Measurements from ENCODE around the gene DNAJC7. TPM values are rescaled to one million over a fixed set of nuclear protein-coding genes. Genes with fewer than 3 reads are reported as not detected.
A peak's percentile ranks its signal among the peaks of the same experiment; 100 is the strongest.

Gene DNAJC7
- total RNA-seq, 2 experiments from 2014 or later: 86.7 to 93.7 TPM

GRCh38 chr17:41966463-41967140 lies 50.6 kb downstream of the DNAJC7 start, which contains the start of gene CNP:
CNP (plus strand) TSS chr17:41966795; CDS start chr17:41966885, 90 bp downstream.
- Mint-ChIP-seq H3K36me3 (peaks cover 13% of the 10 kb centered on the region), H3K27me3 (peaks cover 2% of the 10 kb centered on the region), H3K4me3 (peak within 1 kb of the TSS; percentile 87), H3K27ac (peak within 1 kb of the TSS; percentile 86), H3K9me3 (no peaks in the 10 kb centered on the region), H3K4me1 (peaks cover 28% of the 10 kb centered on the region)
- POLR2A ChIA-PET: interaction anchor here (0.5 to 6.3 kb wide), 29 partner anchors 9 to 506 kb away, joined by 3 to 87 read pairs (median 4); partner anchors contain the start of genes ACLY, DHX58, DNAJC7 and HSPB9
- peak; percentile 96 for DNase-seq
- ATAC-seq (ENCODE audit: low read depth): peak; percentile 77

DNA sequence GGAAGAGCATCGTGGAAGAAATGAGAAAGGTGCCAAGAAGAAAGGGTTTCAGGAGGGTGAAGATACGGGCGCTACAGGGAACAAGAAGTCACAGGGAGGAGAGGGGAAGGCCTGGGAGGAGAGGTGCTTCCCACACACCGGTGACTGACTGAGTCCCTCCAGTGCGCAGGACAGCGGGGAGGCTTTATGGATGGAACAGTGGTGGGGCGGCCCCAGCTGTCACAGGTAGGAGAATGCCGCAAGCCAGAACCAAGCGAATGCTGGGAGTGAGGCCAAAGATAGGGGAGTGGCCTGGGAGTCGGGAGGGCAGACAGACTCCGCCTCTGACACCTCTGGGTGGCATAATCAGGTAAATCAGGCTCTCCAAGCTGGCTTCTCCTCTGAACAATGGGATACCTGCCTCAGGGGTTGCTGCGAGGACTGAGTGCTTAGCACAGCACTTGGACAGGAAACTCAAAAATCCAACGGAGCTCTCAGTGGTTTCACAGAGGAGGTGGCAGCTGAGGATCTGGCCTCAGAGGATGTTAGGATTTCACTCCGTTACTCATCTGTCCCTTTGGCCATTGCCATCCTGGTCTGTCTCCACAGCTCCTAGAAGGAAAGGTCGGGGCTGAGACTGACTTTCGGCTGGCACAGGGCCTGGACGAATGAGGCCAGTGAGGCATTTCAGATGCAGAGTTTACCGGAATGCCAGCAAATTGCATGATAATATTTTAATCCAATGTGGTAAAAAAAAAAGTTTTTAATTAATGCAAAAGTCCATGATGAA lies 51.4 kb downstream of the DNAJC7 start:
- Mint-ChIP-seq H3K36me3 (peaks cover 11% of the 10 kb centered on the region), H3K27ac (peak overlapping the region; percentile 86), H3K4me1 (peaks cover 24% of the 10 kb centered on the region), H3K4me3 (peak overlapping the region; percentile 76), H3K9me3 (no peaks in the 10 kb centered on the region), H3K27me3 (peaks cover 2% of the 10 kb centered on the region)
- POLR2A ChIA-PET: interaction anchor here (0.5 to 6.3 kb wide), 27 partner anchors 10 to 506 kb away, joined by 3 to 87 read pairs (median 4); partner anchors contain the start of genes ACLY, DHX58, DNAJC7 and HSPB9
- DNase-seq (peak; percentile 64), ATAC-seq (ENCODE audit: low read depth) (peak; percentile 38)

GRCh38 chr17:41962768-41963434 lies 54.3 kb downstream of the DNAJC7 start:
- peak; percentile 74 for DNase-seq
- Mint-ChIP-seq H3K36me3 (peaks cover under 1% of the 10 kb centered on the region), H3K4me3 (no peak overlapping the region), H3K27ac (no peak overlapping the region), H3K9me3 (no peaks in the 10 kb centered on the region), H3K4me1 (peaks cover 15% of the 10 kb centered on the region), H3K27me3 (peaks cover 2% of the 10 kb centered on the region)
- POLR2A ChIA-PET: interaction anchor here (1.2 to 2.5 kb wide), 2 partner anchors 32 to 171 kb away, joined by 4 to 15 read pairs; partner anchors contain the start of gene ODAD4
- peak; percentile 23 for ATAC-seq (ENCODE audit: low read depth)

- no peak overlapping the region for H3K27ac Mint-ChIP-seq
- ATAC-seq (ENCODE audit: low read depth) (no peak), DNase-seq (no peak)
- POLR2A ChIA-PET: interaction anchor here (2.5 kb wide), 1 partner anchor 31 kb away, joined by 15 read pairs; the partner anchor contains the start of gene ODAD4
- H3K4me3 Mint-ChIP-seq: no peak overlapping the region
- peaks cover 2% of the 10 kb centered on the region for H3K27me3 Mint-ChIP-seq
- no peaks in the 10 kb centered on the region for H3K9me3 Mint-ChIP-seq
- peaks cover 13% of the 10 kb centered on the region for H3K4me1 Mint-ChIP-seq
- H3K36me3 Mint-ChIP-seq: no peaks in the 10 kb centered on the region
Measured at GRCh38 chr17:41962111-41962510, 55.1 kb downstream of the DNAJC7 start.

GRCh38 chr17:41959336-41960095 lies 57.7 kb downstream of the DNAJC7 start:
- peaks cover 1% of the 10 kb centered on the region for H3K36me3 Mint-ChIP-seq
- ATAC-seq (ENCODE audit: low read depth): no peak
- DNase-seq: no peak
- POLR2A ChIA-PET: interaction anchor here (0.6 to 2.6 kb wide), 3 partner anchors 10 to 153 kb away, joined by 3 to 7 read pairs (median 3); partner anchors contain the start of gene DHX58
- peaks cover 4% of the 10 kb centered on the region for H3K4me1 Mint-ChIP-seq
- H3K27me3 Mint-ChIP-seq: peaks cover 2% of the 10 kb centered on the region
- H3K27ac Mint-ChIP-seq: no peak overlapping the region
- no peak overlapping the region for H3K4me3 Mint-ChIP-seq
- no peaks in the 10 kb centered on the region for H3K9me3 Mint-ChIP-seq

- H3K27ac Mint-ChIP-seq: no peak overlapping the region
- H3K4me3 Mint-ChIP-seq: no peak overlapping the region
- no peaks in the 10 kb centered on the region for H3K9me3 Mint-ChIP-seq
- ATAC-seq (ENCODE audit: low read depth) (no peak), DNase-seq (no peak)
- peaks cover 4% of the 10 kb centered on the region for H3K4me1 Mint-ChIP-seq
- POLR2A ChIA-PET: interaction anchor here (1.2 to 2.6 kb wide), 2 partner anchors 26 to 154 kb away, joined by 3 to 7 read pairs; partner anchors contain the start of gene DHX58
- peaks cover 1% of the 10 kb centered on the region for H3K36me3 Mint-ChIP-seq
- peaks cover 2% of the 10 kb centered on the region for H3K27me3 Mint-ChIP-seq
Measured at GRCh38 chr17:41959030-41959335, 58.3 kb downstream of the DNAJC7 start.

GRCh38 chr17:41957869-41958439 lies 59.3 kb downstream of the DNAJC7 start:
- ATAC-seq (ENCODE audit: low read depth) (no peak), DNase-seq (no peak)
- Mint-ChIP-seq H3K27ac (no peak overlapping the region), H3K9me3 (no peaks in the 10 kb centered on the region), H3K4me3 (no peak overlapping the region), H3K36me3 (peaks cover 1% of the 10 kb centered on the region), H3K27me3 (peaks cover 4% of the 10 kb centered on the region), H3K4me1 (peaks cover 3% of the 10 kb centered on the region)
- POLR2A ChIA-PET: interaction anchor here (0.6 to 2.6 kb wide), 2 partner anchors 25 to 102 kb away, joined by 4 to 7 read pairs; no protein-coding TSS in a partner anchor

GRCh38 chr17:41957031-41957868 lies 60.0 kb downstream of the DNAJC7 start:
- POLR2A ChIA-PET: interaction anchor here (0.5 kb wide), 1 partner anchor 1212 kb away, joined by 3 read pairs; no protein-coding TSS in a partner anchor
- H3K4me1 Mint-ChIP-seq: peaks cover 1% of the 10 kb centered on the region
- peaks cover 4% of the 10 kb centered on the region for H3K27me3 Mint-ChIP-seq
- H3K4me3 Mint-ChIP-seq: no peak overlapping the region
- DNase-seq (no peak), ATAC-seq (ENCODE audit: low read depth) (no peak)
- H3K36me3 Mint-ChIP-seq: peaks cover 1% of the 10 kb centered on the region
- peak overlapping the region; percentile 56 for H3K27ac Mint-ChIP-seq
- H3K9me3 Mint-ChIP-seq: no peaks in the 10 kb centered on the region

GRCh38 chr17:41956522-41956921 lies 60.7 kb downstream of the DNAJC7 start:
- no peak for DNase-seq
- no peaks in the 10 kb centered on the region for H3K9me3 Mint-ChIP-seq
- peaks cover 1% of the 10 kb centered on the region for H3K27me3 Mint-ChIP-seq
- H3K4me1 Mint-ChIP-seq: peaks cover 1% of the 10 kb centered on the region
- no peak overlapping the region for H3K27ac Mint-ChIP-seq
- peaks cover 1% of the 10 kb centered on the region for H3K36me3 Mint-ChIP-seq
- no peak for ATAC-seq (ENCODE audit: low read depth)
- POLR2A ChIA-PET: interaction anchor here (0.7 kb wide), 1 partner anchor 1431 kb away, joined by 4 read pairs; no protein-coding TSS in a partner anchor
- no peak overlapping the region for H3K4me3 Mint-ChIP-seq

DNA sequence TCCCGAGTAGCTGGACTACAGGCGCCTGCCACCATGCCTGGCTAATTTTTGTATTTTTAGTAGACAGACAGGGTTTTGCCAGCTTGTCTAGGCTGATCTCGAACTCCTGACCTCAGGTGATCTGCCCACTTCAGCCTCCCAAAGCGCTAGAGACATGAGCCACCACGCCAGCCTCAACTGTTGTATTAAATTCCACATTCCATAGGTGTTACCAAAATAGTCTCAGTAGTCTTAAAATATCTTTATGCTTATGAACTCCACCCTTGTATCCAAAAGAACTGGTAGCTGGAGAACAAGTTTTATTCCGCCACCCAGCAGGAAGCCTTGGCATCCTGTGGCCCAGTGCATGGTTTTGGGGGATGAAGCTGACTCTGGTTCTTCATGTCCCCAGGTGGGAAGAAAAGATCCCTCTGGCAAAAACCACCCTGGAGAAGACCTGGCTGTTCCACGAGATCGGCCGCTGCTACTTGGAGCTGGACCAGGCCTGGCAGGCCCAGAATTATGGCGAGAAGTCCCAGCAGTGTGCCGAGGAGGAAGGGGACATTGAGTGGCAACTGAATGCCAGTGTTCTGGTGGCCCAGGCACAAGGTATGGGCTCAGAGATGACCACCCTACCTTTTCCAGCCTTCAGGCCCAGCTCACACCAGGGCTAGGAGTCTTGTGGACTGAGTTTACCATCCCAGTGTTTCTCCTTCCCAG lies 68.3 kb downstream of the DNAJC7 start:
- no peak for DNase-seq
- Mint-ChIP-seq H3K4me3 (no peak overlapping the region), H3K9me3 (no peaks in the 10 kb centered on the region), H3K4me1 (no peaks in the 10 kb centered on the region), H3K27me3 (peaks cover 5% of the 10 kb centered on the region), H3K27ac (no peak overlapping the region), H3K36me3 (no peaks in the 10 kb centered on the region)
- no peak for ATAC-seq (ENCODE audit: low read depth)
- POLR2A ChIA-PET: no interaction called here

- H3K27me3 Mint-ChIP-seq: peaks cover 7% of the 10 kb centered on the region
- no peak overlapping the region for H3K4me3 Mint-ChIP-seq
- peaks cover 1% of the 10 kb centered on the region for H3K4me1 Mint-ChIP-seq
- DNase-seq: no peak
- H3K36me3 Mint-ChIP-seq: no peaks in the 10 kb centered on the region
- POLR2A ChIA-PET: no interaction called here
- no peak overlapping the region for H3K27ac Mint-ChIP-seq
- no peaks in the 10 kb centered on the region for H3K9me3 Mint-ChIP-seq
- ATAC-seq (ENCODE audit: low read depth): no peak
Measured at GRCh38 chr17:41944943-41945342, 72.3 kb downstream of the DNAJC7 start.

Measured in activated naive CD8-positive, alpha-beta T cell treated with anti-CD3 and anti-CD28 coated beads, Interleukin-2, amount 10 ng/mL, durations not matched to agents 7 days and 5 days (primary cell).